HG02943 (cell line): Measurements from ENCODE around the gene SLC13A4.

Experiments
- ATAC-seq: cut with Tn5 transposase; IDR thresholded peaks from one replicate; pipeline ENCODE4 v1.9.1; 2021; ENCODE audit warnings: mild to moderate bottlenecking, low read depth, moderate library complexity; ENCODE audit not compliant: unreplicated experiment

The SLC13A4 gene

GRCh38 chr7:135723411-135723810, 4.6 kb downstream of the SLC13A4 start:
- ATAC-seq: no peak

- ATAC-seq: no peak
Observed at GRCh38 chr7:135721198-135721820, 6.7 kb downstream of the SLC13A4 start.

GRCh38 chr7:135719688-135720087, 8.3 kb downstream of the SLC13A4 start:
- no peak for ATAC-seq

GRCh38 chr7:135718794-135719437, 9.1 kb downstream of the SLC13A4 start:
- no peak for ATAC-seq

GRCh38 chr7:135718219-135718618, 9.8 kb downstream of the SLC13A4 start:
- no peak for ATAC-seq

- ATAC-seq: no peak
Observed at GRCh38 chr7:135717693-135718092, 10.3 kb downstream of the SLC13A4 start.

- no peak for ATAC-seq
Observed at GRCh38 chr7:135716677-135717238, 11.2 kb downstream of the SLC13A4 start.

- no peak for ATAC-seq
Observed at GRCh38 chr7:135715673-135716072, 12.3 kb downstream of the SLC13A4 start.

GRCh38 chr7:135715055-135715522, 12.9 kb downstream of the SLC13A4 start:
- ATAC-seq: no peak

- ATAC-seq: no peak
Observed at GRCh38 chr7:135714534-135715009, 13.4 kb downstream of the SLC13A4 start.

GRCh38 chr7:135713836-135714470, 14.0 kb downstream of the SLC13A4 start:
- ATAC-seq: no peak

- ATAC-seq: no peak
Observed at GRCh38 chr7:135712796-135713195, 15.2 kb downstream of the SLC13A4 start.

GRCh38 chr7:135712182-135712782, 15.7 kb downstream of the SLC13A4 start:
- no peak for ATAC-seq

- no peak for ATAC-seq
Observed at GRCh38 chr7:135711139-135711469, 16.9 kb downstream of the SLC13A4 start.

GRCh38 chr7:135710417-135711138, 17.4 kb downstream of the SLC13A4 start:
- no peak for ATAC-seq

GRCh38 chr7:135709508-135709907, 18.5 kb downstream of the SLC13A4 start:
- ATAC-seq: no peak

GRCh38 chr7:135708041-135708440, 19.9 kb downstream of the SLC13A4 start:
- ATAC-seq: no peak

GRCh38 chr7:135707570-135707966, 20.4 kb downstream of the SLC13A4 start:
- ATAC-seq: no peak

- no peak for ATAC-seq
Observed at GRCh38 chr7:135706858-135707569, 21.0 kb downstream of the SLC13A4 start.
